ENCODE results near the gene SLC22A17.

- TF ChIP-seq, protein P1, sequence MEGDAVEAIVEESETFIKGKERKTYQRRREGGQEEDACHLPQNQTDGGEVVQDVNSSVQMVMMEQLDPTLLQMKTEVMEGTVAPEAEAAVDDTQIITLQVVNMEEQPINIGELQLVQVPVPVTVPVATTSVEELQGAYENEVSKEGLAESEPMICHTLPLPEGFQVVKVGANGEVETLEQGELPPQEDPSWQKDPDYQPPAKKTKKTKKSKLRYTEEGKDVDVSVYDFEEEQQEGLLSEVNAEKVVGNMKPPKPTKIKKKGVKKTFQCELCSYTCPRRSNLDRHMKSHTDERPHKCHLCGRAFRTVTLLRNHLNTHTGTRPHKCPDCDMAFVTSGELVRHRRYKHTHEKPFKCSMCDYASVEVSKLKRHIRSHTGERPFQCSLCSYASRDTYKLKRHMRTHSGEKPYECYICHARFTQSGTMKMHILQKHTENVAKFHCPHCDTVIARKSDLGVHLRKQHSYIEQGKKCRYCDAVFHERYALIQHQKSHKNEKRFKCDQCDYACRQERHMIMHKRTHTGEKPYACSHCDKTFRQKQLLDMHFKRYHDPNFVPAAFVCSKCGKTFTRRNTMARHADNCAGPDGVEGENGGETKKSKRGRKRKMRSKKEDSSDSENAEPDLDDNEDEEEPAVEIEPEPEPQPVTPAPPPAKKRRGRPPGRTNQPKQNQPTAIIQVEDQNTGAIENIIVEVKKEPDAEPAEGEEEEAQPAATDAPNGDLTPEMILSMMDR (IDR thresholded peaks at IDR 0.05 in 8 of 11, conservative IDR thresholded peaks at IDR 0.05 in 3 of 11) = no peak
- TF ChIP-seq POLR2A (IDR thresholded peaks at IDR 0.05) = no peak
Measured at GRCh38 chr14:23372509-23372908, 19.8 kb upstream of the SLC22A17 start, which contains the start of gene IL25.
